ENCODE results near the gene JAG2.

The JAG2 gene

GRCh38 chr14:105168496-105168978, at the start of gene JAG2:
JAG2 (minus strand) TSS chr14:105168776; CDS start chr14:105168420, 356 bp downstream.
- DNase-seq = no peak

DNA sequence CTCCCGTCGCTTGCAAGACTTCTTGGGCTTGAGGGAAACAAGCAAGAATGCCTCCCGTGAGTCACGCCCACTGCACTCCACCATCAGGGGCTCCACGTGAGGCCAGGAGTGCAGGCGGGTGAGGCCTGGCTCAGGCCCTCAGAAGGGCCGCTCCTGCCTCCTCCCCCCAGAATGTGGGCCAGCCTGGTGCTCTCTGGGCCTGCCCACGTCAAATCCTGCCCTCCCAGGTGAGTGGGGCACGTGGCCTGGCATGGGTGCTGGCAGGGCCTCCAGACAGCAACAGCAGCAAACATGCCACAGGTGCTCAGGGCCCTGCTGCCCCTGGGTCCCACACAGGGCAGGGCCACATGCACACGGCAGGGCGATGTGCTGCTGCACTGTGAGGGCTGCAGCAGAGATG, 49.2 kb upstream of the JAG2 start:
- DNase-seq = no peak

DNA sequence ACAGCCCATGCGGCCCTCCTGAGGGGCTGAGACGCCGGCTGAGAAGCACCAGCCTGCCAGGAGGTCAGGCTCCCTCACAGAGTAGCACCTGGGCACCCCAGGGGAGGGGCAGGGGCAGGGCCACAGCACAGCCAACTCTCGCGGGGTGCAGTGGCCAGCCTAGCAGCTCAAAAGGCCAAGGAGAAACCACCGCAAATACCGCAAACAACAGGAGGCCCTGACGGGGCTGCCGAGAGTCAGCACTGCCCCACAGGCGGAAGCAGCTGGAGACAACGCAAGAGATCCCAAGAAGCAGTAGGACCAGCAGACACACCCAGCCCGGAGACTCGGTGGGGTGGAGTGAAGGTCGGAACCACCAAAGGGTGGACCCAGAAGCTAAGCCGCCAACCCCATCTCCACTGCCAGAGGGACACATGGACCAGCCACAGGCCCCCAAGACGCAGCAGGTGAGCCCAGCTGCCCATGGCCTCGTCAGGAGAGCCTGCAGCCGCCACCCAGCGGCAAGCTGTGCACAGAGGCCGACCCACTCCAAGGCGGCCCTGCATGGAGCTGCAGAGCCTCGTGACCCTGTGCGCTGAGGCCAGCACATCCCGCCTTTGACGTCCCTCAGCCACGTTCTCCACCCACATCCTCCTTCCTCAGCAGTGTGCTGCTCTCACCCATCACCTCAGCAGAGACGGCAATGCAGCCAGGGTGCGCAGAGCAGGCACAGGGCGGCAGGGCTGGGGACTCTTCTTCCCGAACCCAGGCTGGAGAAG, 48.1 kb upstream of the JAG2 start:
- DNase-seq = no peak

DNA sequence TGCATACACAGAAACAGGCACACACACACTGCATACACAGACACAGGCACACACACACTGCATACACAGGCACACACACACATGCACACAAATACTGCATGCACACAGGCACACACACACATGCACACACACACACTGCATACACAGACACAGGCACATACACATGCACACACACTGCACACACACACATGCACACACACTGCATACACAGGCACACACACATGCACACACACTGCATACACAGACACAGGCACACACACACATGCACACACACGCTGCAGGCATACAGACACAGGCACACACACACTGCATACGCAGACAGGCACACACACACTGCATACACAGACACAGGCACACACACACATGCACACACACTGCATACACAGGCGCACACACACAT, 47.0 kb upstream of the JAG2 start:
- DNase-seq = no peak

DNA sequence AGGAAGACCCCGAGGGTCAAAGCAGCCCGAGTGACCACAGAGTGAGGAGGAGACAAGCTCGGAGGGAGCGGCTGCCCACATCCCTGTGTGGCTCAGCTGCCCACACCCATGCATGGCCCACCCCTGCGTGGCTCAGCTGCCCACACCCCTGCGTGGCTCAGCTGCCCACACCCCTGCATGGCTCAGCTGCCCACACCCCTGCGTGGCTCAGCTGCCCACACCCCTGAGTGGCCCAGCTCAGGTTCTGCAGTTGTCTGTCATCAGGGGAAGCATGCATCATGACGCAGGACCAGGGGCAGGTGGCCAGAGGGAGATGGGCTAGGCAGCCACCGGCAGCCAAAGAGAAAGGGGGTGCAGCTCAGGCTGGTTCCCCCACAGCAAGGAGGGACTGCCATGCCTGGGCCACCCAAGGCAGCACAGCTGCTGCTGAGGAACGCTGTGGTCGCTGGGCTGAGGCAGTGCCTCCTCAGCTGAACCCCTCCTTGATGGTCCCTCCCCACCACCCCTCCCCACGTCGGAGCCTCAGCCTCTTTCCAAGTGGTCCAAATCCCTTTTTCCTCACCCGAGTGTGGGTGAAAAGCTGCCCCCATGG, 45.8 kb upstream of the JAG2 start:
- no peak for DNase-seq

DNA sequence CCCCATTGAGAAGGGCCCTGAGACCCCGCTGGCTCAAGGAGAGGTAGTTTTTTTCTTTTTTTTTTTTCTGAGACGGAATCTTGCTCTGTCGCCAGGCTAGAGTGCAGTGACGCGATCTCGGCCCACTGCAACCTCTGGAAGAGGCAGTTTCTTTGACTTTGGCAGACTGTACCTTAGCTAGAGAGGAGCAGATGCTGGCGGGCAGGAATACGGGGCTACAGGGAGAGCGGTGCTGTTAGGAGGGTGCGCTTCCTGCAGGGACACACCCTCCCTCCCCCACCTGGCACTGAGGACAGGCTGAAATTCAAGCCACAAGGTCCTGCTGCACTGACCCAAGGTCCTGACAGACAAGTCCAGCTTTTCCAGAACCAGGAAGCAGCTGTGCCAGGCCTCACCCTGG, 44.8 kb upstream of the JAG2 start:
- DNase-seq = no peak

DNA sequence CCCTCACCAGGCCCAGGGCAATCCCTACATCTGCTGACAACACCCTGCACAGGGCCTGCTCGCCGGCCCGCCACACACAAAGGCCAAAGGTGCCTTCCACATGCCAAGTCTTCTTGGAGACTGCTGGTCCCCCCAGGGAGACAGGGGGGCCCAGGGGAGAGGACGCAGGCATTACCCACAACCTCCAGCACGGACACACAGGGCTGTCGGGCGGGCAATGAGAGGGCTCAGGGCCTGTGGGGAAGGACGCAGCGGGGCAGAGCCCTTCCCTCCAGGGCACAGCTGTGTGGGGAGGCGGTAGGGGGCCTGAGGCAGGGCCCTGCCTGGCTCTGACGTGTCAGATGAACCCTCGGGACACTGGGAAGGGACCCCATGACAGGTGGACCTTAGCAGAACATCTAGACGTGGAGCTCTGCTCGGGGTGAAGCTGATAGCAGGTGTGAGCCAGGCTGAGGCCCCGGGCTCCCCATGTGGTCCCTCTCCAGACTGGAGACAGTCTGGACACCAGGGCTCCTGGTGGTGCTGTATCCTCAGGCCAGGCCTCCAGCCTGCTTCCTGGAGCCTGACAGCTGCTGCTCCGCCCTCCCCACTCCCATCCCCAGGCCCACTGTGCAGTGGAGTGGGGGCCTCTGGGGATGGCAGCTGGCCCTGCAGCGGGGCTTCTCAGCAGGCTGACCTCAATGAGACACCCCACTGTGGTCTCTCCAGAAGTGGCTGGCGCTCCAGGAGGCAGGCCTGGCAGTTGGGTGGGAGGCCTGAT, 44.1 kb upstream of the JAG2 start:
- no peak for DNase-seq

DNA sequence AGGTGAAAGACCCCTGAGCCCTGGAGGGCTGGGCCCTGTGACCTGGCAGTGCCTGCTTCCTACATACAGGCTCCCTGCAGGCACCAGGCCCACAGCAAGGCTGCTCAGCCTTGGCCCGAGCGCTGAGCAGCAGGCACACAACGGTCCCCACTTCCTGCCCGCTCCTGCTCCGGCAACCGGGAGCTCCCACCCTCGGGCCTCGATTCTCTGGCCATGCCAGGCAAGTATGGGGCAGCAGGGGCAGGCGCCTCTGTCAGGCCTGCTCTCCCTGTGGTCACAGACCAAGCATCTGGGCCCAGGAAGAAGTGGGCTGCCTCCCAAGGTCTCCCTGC, 43.1 kb upstream of the JAG2 start:
- no peak for DNase-seq

DNA sequence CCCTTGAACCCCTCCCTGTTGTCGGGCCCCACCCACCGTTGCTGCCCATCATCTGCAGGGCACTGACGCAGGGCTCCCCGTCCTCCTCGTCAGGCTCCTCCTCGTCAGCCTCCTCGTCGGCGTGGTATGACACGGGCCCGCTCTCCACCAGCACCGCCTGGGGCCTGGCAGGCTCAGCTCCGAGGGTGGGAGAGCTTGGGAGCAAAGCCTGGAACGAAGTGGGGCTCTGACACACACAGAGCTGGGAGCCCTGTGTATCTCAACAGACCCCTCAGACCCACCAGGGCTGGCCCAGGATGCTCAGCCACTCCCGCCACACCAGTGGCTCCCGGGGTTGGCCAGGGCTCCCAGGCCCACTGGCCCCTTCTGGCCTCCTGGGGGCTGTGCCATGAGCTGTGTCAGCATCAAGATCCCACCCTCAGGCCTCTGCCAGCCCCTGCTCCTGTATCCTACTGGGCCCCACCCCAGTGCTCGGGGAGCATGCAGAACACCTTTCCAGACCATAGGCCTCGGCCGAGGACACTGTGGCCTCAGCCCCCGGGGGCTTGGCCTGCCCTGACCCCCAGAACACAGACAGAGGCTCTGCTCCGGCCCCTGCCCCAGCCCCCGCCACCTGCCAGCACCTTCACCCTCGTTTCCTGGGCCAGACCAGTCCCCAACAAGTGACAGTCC, 42.6 kb upstream of the JAG2 start:
- no peak for DNase-seq

GRCh38 chr14:105210266-105211025, 41.9 kb upstream of the JAG2 start:
- no peak for DNase-seq

DNA sequence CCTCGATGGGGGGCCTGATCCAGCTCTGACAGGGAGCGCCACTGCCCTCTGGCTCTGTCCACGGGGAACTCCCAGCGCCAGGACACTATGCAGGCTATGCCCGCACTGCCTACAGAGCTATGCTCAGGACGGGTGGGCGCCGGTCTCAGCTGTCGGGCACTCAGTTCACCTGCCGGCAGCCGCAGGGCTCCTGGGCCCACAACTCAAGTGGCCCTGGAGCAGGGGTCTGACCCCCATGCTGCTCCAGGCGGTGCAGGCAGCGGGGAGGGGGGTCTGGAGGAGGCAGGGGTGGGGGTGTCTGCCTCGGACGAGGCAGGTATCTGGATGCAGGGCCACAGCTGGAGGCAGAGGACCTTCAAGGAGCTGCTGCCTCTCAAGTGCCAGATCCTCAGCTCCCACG, 41.1 kb upstream of the JAG2 start:
- no peak for DNase-seq

DNA sequence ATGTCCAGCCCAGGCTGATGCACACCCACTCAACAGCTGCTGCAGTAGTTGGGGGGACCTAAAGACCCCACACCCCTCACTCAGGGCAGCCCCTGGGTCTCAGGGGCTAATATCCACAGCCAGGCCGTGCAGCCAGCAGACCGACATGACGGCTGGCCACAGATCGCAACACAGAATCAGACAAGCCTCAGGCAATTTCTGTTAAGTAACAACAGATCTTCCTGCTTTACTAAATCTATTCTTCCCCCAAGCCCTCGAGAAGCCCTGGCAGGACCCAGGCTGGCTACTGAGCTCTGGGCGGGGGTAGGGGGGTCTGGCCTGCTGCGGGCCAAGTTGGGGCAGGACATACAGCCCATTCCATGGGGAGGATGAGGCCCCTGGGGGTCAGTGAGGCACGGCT, 40.5 kb upstream of the JAG2 start:
- DNase-seq = no peak

- no peak for DNase-seq
Observed at GRCh38 chr14:105208738-105209075, 40.1 kb upstream of the JAG2 start.

- no peak for DNase-seq
Observed at GRCh38 chr14:105207996-105208737, 39.6 kb upstream of the JAG2 start.

GRCh38 chr14:105207460-105207901, 38.9 kb upstream of the JAG2 start:
- DNase-seq = no peak

GRCh38 chr14:105206873-105207272, 38.3 kb upstream of the JAG2 start:
- no peak for DNase-seq

- no peak for DNase-seq
Observed at GRCh38 chr14:105205673-105206208, 37.2 kb upstream of the JAG2 start.

- no peak for DNase-seq
Observed at GRCh38 chr14:105204931-105205672, 36.5 kb upstream of the JAG2 start.

- no peak for DNase-seq
Observed at GRCh38 chr14:105204206-105204930, 35.8 kb upstream of the JAG2 start.

DNA sequence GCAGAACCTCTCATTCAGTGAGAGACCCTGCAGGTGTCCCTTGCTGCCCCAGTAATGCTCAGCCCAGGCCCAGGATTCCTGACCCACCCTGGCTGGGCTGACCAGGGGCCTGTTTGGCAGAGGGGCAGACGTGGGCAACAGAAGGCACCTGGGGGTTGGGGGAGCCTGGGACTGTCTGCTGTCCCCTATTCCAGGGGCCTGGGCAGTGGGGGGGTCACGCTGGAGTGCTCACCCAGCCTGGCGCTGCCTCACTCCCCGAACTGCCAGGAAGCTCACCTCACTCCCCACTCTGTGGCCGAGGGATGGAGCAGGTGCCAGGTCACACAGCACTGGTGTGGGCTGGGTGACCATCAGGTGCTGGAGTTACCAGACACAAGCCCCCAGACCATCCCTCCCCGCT, 35.1 kb upstream of the JAG2 start:
- no peak for DNase-seq
